Progenitor cell of endocrine pancreas (in vitro differentiated cells): Measurements from ENCODE around the gene FAM83F. TPM values are rescaled to one million over a fixed set of nuclear protein-coding genes. Genes with fewer than 3 reads are reported as not detected.
A peak's percentile ranks its signal among the peaks of the same experiment; 100 is the strongest.

Source experiments
- DNase-seq: peaks from one replicate; pipeline ENCODE4 v3.0.0; 2021; ENCODE audit warnings: low spot score; ENCODE audit not compliant: unreplicated experiment
- H3K27ac Mint-ChIP-seq: 2 replicates; pipeline ENCODE4 v1.8.0; 2021; ENCODE audit warnings: mild to moderate bottlenecking, moderate library complexity, mixed read lengths
- H3K27me3 Mint-ChIP-seq: 2 replicates; pipeline ENCODE4 v1.8.0; 2021; ENCODE audit warnings: mixed read lengths
- H3K36me3 Mint-ChIP-seq: 2 replicates; pipeline ENCODE4 v1.8.0; 2022; ENCODE audit warnings: mixed read lengths; ENCODE audit not compliant: insufficient read depth
- H3K4me1 Mint-ChIP-seq: 2 replicates; pipeline ENCODE4 v1.8.0; 2021; ENCODE audit warnings: low read depth, mixed read lengths
- H3K4me3 Mint-ChIP-seq: 2 replicates; pipeline ENCODE4 v1.8.0; 2021; ENCODE audit warnings: low read depth, mild to moderate bottlenecking, moderate library complexity, mixed read lengths
- H3K9me3 Mint-ChIP-seq: 2 replicates; pipeline ENCODE4 v1.8.0; 2021; ENCODE audit warnings: low read depth, mixed read lengths
- long read RNA-seq: library from polyadenylated mRNA; unstranded; transcript quantifications from one replicate; pipeline ENCODE4 v2.0.0, GENCODE V29; 2020
- total RNA-seq: library from RNA; stranded (reverse); gene quantifications from 2 replicates; pipeline ENCODE4 v1.2.1, GENCODE V29; 2021
- TF ChIP-seq, protein P1 (sequence below): fragments of 200-600 bp; sonication (generic); IDR thresholded peaks from one replicate; pipeline ENCODE4 v1.5.0; 2021; ENCODE audit warnings: antibody characterized with exemption, mild to moderate bottlenecking; ENCODE audit not compliant: unreplicated experiment

The FAM83F gene
- total RNA-seq, result 19.8 and 21.3 TPM in 2 replicates
- long read RNA-seq, partial matches to known transcripts, result 1 of 10 reads
- long read RNA-seq, other reads (novel, unspliced or antisense), result 9 of 10 reads

DNA sequence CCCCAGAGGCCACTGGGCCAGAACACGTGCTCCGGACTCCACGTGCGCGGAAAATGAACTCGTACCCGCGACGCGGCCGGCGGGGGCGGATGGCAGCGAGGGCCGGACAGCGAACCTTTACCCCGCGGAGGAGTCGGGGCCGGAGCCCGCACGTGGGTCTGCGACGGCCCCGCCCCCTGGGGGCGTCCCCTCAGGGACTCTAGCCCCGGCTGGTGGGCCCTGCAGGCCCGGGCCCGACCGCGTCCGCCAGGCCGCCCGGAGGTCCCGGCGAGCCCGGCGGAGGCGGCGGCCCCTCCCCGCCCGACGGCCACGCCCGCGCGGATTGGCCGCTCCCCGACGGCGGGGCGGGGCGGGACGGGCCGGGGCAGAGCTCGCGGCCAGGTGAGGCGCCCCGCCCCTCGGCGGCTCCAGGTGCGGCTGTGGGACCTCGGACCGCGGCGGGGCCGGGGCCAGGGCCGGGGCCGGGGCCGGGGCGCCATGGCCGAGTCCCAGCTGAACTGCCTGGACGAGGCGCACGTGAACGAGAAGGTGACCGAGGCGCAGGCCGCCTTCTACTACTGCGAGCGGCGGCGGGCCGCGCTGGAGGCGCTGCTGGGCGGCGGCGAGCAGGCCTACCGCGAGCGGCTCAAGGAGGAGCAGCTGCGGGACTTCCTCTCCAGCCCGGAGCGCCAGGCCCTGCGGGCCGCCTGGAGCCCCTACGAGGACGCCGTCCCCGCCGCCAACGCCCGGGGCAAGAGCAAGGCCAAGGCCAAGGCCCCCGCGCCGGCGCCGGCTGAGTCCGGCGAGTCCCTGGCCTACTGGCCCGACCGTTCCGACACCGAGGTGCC lies at the start of gene FAM83F:
Gene FAM83F, plus strand, starts transcription at position 389 of the 827 bp plus-strand sequence. Its CDS starts 89 bp downstream, at position 478.
- TF ChIP-seq, protein P1, sequence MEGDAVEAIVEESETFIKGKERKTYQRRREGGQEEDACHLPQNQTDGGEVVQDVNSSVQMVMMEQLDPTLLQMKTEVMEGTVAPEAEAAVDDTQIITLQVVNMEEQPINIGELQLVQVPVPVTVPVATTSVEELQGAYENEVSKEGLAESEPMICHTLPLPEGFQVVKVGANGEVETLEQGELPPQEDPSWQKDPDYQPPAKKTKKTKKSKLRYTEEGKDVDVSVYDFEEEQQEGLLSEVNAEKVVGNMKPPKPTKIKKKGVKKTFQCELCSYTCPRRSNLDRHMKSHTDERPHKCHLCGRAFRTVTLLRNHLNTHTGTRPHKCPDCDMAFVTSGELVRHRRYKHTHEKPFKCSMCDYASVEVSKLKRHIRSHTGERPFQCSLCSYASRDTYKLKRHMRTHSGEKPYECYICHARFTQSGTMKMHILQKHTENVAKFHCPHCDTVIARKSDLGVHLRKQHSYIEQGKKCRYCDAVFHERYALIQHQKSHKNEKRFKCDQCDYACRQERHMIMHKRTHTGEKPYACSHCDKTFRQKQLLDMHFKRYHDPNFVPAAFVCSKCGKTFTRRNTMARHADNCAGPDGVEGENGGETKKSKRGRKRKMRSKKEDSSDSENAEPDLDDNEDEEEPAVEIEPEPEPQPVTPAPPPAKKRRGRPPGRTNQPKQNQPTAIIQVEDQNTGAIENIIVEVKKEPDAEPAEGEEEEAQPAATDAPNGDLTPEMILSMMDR, result no peak
- peak within 1 kb of the TSS; percentile 67 for H3K27ac Mint-ChIP-seq
- H3K4me3 Mint-ChIP-seq, result peak within 1 kb of the TSS; percentile 72
- DNase-seq, result peak; percentile 58
- H3K36me3 Mint-ChIP-seq, result no peaks in the 10 kb centered on the region
- H3K4me1 Mint-ChIP-seq, result peaks cover 61% of the 10 kb centered on the region
- no peaks in the 10 kb centered on the region for H3K9me3 Mint-ChIP-seq
- H3K27me3 Mint-ChIP-seq, result peaks cover 17% of the 10 kb centered on the region

DNA sequence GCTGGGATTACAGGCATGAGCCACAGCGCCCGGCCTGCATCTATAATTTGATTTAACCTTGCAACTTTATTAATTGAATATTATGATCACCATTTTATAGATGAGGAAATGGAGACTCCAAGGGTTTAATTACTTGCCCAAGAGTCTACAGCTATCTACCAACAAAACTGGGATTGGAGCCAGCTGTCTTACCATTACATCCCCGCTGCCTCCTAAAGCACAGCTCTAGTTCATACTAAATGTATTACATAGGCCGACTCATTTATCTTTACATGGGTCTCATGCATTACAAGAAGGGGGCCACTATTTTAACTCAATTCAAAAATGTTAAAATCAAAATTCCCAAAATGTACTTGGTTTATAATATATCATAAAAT lies 48.6 kb upstream of the FAM83F start:
- TF ChIP-seq, protein P1, result no peak
- H3K9me3 Mint-ChIP-seq, result no peaks in the 10 kb centered on the region
- DNase-seq, result no peak
- no peak overlapping the region for H3K4me3 Mint-ChIP-seq
- no peak overlapping the region for H3K27ac Mint-ChIP-seq
- peaks cover 9% of the 10 kb centered on the region for H3K27me3 Mint-ChIP-seq
- no peaks in the 10 kb centered on the region for H3K36me3 Mint-ChIP-seq
- H3K4me1 Mint-ChIP-seq, result peaks cover 25% of the 10 kb centered on the region

DNA sequence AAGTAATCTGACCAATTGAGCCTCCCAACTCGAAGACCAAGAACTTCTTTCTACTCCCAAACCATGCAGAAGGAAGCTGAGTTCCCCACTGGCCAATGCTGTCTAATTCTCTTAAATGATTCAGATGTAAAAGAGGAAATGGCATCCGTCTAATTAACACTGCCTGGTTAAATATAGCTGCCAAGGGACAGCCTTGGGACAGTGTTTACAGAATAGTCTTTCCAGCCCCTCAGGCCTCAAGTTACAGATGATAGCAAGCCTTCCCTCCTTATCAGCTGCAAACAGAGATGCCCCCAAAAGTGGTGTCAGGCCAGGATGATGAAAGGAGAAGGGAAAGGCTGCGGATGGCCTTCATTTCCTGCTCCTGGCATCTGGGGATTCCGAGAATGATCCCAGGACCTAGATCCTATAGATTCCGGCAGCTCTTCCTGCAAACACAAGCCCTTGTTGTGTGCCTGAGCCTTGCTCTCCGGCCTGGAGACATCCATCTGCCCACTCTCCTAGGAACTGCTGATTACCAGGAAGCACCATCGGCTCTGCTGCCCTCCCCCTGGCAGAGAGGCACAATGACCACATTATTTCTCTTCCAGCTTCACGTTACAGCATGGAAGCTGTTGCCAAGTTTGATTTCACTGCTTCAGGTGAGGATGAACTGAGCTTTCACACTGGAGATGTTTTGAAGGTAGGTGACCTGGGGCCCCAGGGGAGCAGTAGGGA lies 48.1 kb upstream of the FAM83F start:
- no peak overlapping the region for H3K27ac Mint-ChIP-seq
- H3K36me3 Mint-ChIP-seq, result no peaks in the 10 kb centered on the region
- no peak for DNase-seq
- H3K27me3 Mint-ChIP-seq, result peaks cover 9% of the 10 kb centered on the region
- no peak overlapping the region for H3K4me3 Mint-ChIP-seq
- H3K9me3 Mint-ChIP-seq, result no peaks in the 10 kb centered on the region
- H3K4me1 Mint-ChIP-seq, result peaks cover 23% of the 10 kb centered on the region
- TF ChIP-seq, protein P1, result no peak

DNA sequence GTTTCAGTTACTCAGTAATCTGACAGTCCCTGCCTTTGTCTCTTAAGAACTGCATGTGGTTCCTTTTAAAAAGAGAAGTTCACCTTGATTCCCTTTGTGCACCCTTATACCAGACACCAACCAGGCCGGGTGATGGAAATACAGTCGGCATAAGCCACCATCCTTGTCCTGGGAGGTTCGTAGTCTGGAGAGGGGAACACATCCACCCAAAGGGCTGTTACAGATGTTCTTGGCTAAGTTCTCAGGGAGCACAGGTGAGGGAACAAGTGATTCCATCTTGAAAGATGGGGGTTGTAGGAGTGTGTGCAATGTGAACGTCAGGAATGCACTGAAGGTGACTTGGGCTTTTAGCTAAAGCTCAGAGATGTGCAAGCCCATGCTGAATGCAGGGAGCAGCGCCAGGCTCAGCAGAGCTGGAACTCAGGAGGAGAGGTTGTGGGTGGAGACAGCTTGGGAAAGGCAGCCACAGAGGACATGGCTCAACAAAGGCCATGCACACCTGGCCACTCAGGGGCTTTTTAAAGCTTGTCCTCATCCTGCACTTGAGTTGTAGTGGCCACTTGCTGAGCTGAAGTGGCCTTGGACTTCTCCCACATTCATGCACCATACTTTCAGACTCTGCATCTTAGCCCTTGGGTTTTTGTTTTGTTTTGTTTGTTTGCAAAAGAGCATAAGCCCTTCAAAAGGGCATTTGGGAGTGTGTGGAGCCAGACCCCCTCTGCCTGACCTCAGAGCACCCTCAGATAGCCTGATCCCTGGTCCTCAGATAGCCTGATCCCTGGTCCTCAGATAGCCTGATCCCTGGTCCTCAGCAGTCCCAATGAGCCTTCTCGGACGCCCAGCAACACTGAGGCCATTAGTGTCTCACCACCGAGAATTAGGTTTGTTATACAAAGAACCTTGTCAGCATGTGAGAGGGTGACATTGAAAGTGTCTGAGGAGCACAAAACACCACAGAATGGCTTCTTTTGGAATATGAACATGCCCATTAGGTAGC lies 47.2 kb upstream of the FAM83F start:
- peaks cover 9% of the 10 kb centered on the region for H3K27me3 Mint-ChIP-seq
- peaks cover 22% of the 10 kb centered on the region for H3K4me1 Mint-ChIP-seq
- H3K27ac Mint-ChIP-seq, result no peak overlapping the region
- no peaks in the 10 kb centered on the region for H3K36me3 Mint-ChIP-seq
- H3K4me3 Mint-ChIP-seq, result no peak overlapping the region
- TF ChIP-seq, protein P1, result no peak
- no peak for DNase-seq
- H3K9me3 Mint-ChIP-seq, result no peaks in the 10 kb centered on the region
